ENCODE results near the gene SAFB.
"Not testable (repeated sequence)": the region's sequence is repeated elsewhere in the genome, so short reads cannot be mapped to it uniquely, and the experiment has no call there.

- TF ChIP-seq EZH2 (IDR thresholded peaks at IDR 0.05); POLR2AphosphoS5 (IDR thresholded peaks at IDR 0.05; ENCODE audit: borderline replicate concordance, low read depth, low read length); FOXP2 (optimal IDR thresholded peaks at IDR 0.05; ENCODE audit: control extremely low read depth, extremely low read length, insufficient read depth): not testable (repeated sequence)
These were observed 14.1 kb upstream of the SAFB start for GRCh38 chr19:5608766-5609165.
